AG09319 (cell line): Measurements from ENCODE around the gene IP6K1.

Experiments
- DNase-seq: peaks from one replicate; pipeline ENCODE4 v3.0.0-alpha.2; 2010; ENCODE audit warnings: low read depth; ENCODE audit errors: extremely low read depth
- CTCF ChIP-seq: IDR thresholded peaks from 2 replicates; pipeline ENCODE4 v1.5.1; 2011; ENCODE audit warnings: low read depth, mild to moderate bottlenecking, inconsistent platforms, low read length, moderate library complexity

Gene IP6K1

GRCh38 chr3:49738067-49738713 lies 48.2 kb downstream of the IP6K1 start:
- no peak for DNase-seq
- TF ChIP-seq CTCF = no peak

- no peak for TF ChIP-seq CTCF
- no peak for DNase-seq
Measured at GRCh38 chr3:49734752-49735151, 51.6 kb downstream of the IP6K1 start.

GRCh38 chr3:49733551-49733950 lies 52.8 kb downstream of the IP6K1 start:
- TF ChIP-seq CTCF = no peak
- no peak for DNase-seq

GRCh38 chr3:49732597-49732996 lies 53.7 kb downstream of the IP6K1 start:
- no peak for TF ChIP-seq CTCF
- DNase-seq = no peak

GRCh38 chr3:49729966-49730609 lies 56.3 kb downstream of the IP6K1 start:
- no peak for DNase-seq
- TF ChIP-seq CTCF = no peak

- no peak for DNase-seq
- no peak for TF ChIP-seq CTCF
Measured at GRCh38 chr3:49727924-49728361, 58.4 kb downstream of the IP6K1 start.

- no peak for DNase-seq
Measured at GRCh38 chr3:49727154-49727923, 59.0 kb downstream of the IP6K1 start.

More at GRCh38 chr3:49727154-49727923, 59.0 kb downstream of the IP6K1 start:
- TF ChIP-seq CTCF = no peak
